ENCODE data around the gene SHISA5.

Gene SHISA5

GRCh38 chr3:48521635-48522034 lies 17.7 kb upstream of the SHISA5 start:
- DNase-seq (ENCODE audit: low spot score): no peak
- Histone ChIP-seq H3K27ac (replicated peaks; ENCODE audit: low read length) (no peak overlapping the region), H3K9ac (ENCODE audit: low read depth, low read length, poor library complexity) (no peak overlapping the region), H3K4me2 (ENCODE audit: insufficient read depth, low read length, poor library complexity, severe bottlenecking) (no peak overlapping the region), H3K4me3 (ENCODE audit: low read length in 2 of 2) (no peak overlapping the region), H2BK12ac (ENCODE audit: low read length) (no peak overlapping the region), H2BK15ac (ENCODE audit: low read length) (no peak overlapping the region), H2AFZ (ENCODE audit: low read length) (no peak overlapping the region), H3K4ac (ENCODE audit: low read length) (no peak overlapping the region), H3K14ac (ENCODE audit: low read length) (no peak overlapping the region), H3K27me3 (ENCODE audit: control insufficient read depth in 3 of 3, insufficient read depth in 3 of 3, low read depth in 1 of 3, low read length in 3 of 3) (no peaks in the 10 kb centered on the region), H4K8ac (ENCODE audit: low read depth, low read length) (no peak overlapping the region), H3K4me1 (ENCODE audit: control insufficient read depth in 2 of 2, insufficient read depth in 1 of 2, low read depth in 1 of 2, low read length in 2 of 2) (no peaks in the 10 kb centered on the region), H4K91ac (ENCODE audit: low read depth, low read length, poor library complexity) (no peak overlapping the region), H3K18ac (ENCODE audit: low read length) (no peak overlapping the region), H3K9me3 (replicated peaks in 1 of 2; ENCODE audit: control insufficient read depth in 2 of 2, insufficient read depth in 1 of 2, low read depth in 1 of 2, low read length in 2 of 2) (no peaks in the 10 kb centered on the region), H2AK5ac (ENCODE audit: low read depth, low read length) (no peak overlapping the region), H3K36me3 (replicated peaks in 1 of 2; ENCODE audit: control insufficient read depth in 2 of 2, insufficient read depth in 2 of 2, low read length in 2 of 2) (peaks cover 12 to 31% of the 10 kb centered on the region in 2 donors), H2BK120ac (ENCODE audit: low read depth, low read length) (no peak overlapping the region), H3K79me1 (ENCODE audit: low read depth, low read length) (no peaks in the 10 kb centered on the region), H2BK5ac (ENCODE audit: low read length) (no peak overlapping the region), H3K23ac (ENCODE audit: low read depth, low read length, poor library complexity) (peak overlapping the region; percentile 14)
- no CpG with 5 or more reads among the region's 6 CpGs for WGBS, 2 donors (ENCODE audit: extremely low coverage in 2 of 2, insufficient read length in 2 of 2, insufficient replicate concordance in 1 of 2)

- Histone ChIP-seq H3K79me1 (ENCODE audit: low read depth, low read length) (no peaks in the 10 kb centered on the region), H2BK15ac (ENCODE audit: low read length) (no peak overlapping the region), H2AFZ (ENCODE audit: low read length) (no peak overlapping the region), H3K27me3 (ENCODE audit: control insufficient read depth in 3 of 3, insufficient read depth in 3 of 3, low read depth in 1 of 3, low read length in 3 of 3) (no peaks in the 10 kb centered on the region), H3K9me3 (replicated peaks in 1 of 2; ENCODE audit: control insufficient read depth in 2 of 2, insufficient read depth in 1 of 2, low read depth in 1 of 2, low read length in 2 of 2) (no peaks in the 10 kb centered on the region), H2BK12ac (ENCODE audit: low read length) (no peak overlapping the region), H3K18ac (ENCODE audit: low read length) (no peak overlapping the region), H3K4me2 (ENCODE audit: insufficient read depth, low read length, poor library complexity, severe bottlenecking) (no peak overlapping the region), H4K8ac (ENCODE audit: low read depth, low read length) (no peak overlapping the region), H2AK5ac (ENCODE audit: low read depth, low read length) (no peak overlapping the region), H3K9ac (ENCODE audit: low read depth, low read length, poor library complexity) (no peak overlapping the region), H3K27ac (replicated peaks; ENCODE audit: low read length) (no peak overlapping the region), H3K36me3 (replicated peaks in 1 of 2; ENCODE audit: control insufficient read depth in 2 of 2, insufficient read depth in 2 of 2, low read length in 2 of 2) (peaks cover 7 to 23% of the 10 kb centered on the region in 2 donors), H4K91ac (ENCODE audit: low read depth, low read length, poor library complexity) (no peak overlapping the region), H3K4me1 (ENCODE audit: control insufficient read depth in 2 of 2, insufficient read depth in 1 of 2, low read depth in 1 of 2, low read length in 2 of 2) (no peaks in the 10 kb centered on the region), H3K14ac (ENCODE audit: low read length) (no peak overlapping the region), H2BK120ac (ENCODE audit: low read depth, low read length) (no peak overlapping the region), H3K4ac (ENCODE audit: low read length) (no peak overlapping the region), H3K4me3 (ENCODE audit: low read length in 2 of 2) (no peak overlapping the region), H3K23ac (ENCODE audit: low read depth, low read length, poor library complexity) (no peak overlapping the region), H2BK5ac (ENCODE audit: low read length) (no peak overlapping the region)
- WGBS, 2 donors (ENCODE audit: extremely low coverage in 2 of 2, insufficient read length in 2 of 2, insufficient replicate concordance in 1 of 2): no CpG with 5 or more reads among the region's 9 CpGs
- DNase-seq (ENCODE audit: low spot score): no peak
These were observed 15.3 kb upstream of the SHISA5 start for GRCh38 chr3:48519277-48519643.

DNA sequence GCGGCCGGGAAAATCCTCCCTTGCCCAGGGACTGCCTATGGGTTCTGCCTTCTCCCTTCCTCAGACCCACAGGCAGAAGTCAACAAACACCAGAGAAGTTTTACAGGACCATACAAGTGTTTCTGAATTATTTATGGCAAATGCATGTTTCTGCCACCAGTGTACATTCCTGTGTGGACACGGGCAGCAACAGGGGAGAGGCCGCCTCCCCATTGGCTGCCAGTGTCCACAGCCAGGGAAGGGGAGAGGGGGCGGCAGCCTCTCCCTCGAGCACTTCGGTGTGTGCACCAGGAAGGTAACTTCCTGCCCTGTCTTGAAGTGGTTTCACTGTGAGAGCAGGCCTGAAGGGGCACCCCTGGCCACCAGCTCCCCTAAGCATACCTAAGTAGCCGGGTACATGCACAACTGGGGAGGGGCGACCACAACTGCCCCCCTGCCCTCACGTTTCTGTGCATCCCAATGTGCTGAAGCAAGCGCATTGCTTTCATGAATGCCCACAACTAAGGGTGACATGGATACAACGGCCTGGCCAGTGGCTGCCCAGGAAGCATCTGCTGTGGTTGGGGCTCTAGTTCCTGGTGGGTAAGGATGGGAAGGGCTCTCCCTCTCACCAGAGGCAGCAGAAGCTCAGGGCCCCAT lies 14.8 kb upstream of the SHISA5 start:
- Histone ChIP-seq H3K14ac (ENCODE audit: low read length) (no peak overlapping the region), H3K23ac (ENCODE audit: low read depth, low read length, poor library complexity) (no peak overlapping the region), H2AFZ (ENCODE audit: low read length) (no peak overlapping the region), H3K27ac (replicated peaks; ENCODE audit: low read length) (no peak overlapping the region), H2BK5ac (ENCODE audit: low read length) (no peak overlapping the region), H2AK5ac (ENCODE audit: low read depth, low read length) (no peak overlapping the region), H2BK15ac (ENCODE audit: low read length) (no peak overlapping the region), H4K8ac (ENCODE audit: low read depth, low read length) (no peak overlapping the region), H3K79me1 (ENCODE audit: low read depth, low read length) (no peaks in the 10 kb centered on the region), H3K4me1 (ENCODE audit: control insufficient read depth in 2 of 2, insufficient read depth in 1 of 2, low read depth in 1 of 2, low read length in 2 of 2) (no peaks in the 10 kb centered on the region), H2BK12ac (ENCODE audit: low read length) (no peak overlapping the region), H3K9ac (ENCODE audit: low read depth, low read length, poor library complexity) (no peak overlapping the region), H3K4ac (ENCODE audit: low read length) (no peak overlapping the region), H3K18ac (ENCODE audit: low read length) (no peak overlapping the region), H3K9me3 (replicated peaks in 1 of 2; ENCODE audit: control insufficient read depth in 2 of 2, insufficient read depth in 1 of 2, low read depth in 1 of 2, low read length in 2 of 2) (no peaks in the 10 kb centered on the region), H4K91ac (ENCODE audit: low read depth, low read length, poor library complexity) (no peak overlapping the region), H2BK120ac (ENCODE audit: low read depth, low read length) (no peak overlapping the region), H3K27me3 (ENCODE audit: control insufficient read depth in 3 of 3, insufficient read depth in 3 of 3, low read depth in 1 of 3, low read length in 3 of 3) (no peaks in the 10 kb centered on the region), H3K4me3 (ENCODE audit: low read length in 2 of 2) (no peak overlapping the region), H3K4me2 (ENCODE audit: insufficient read depth, low read length, poor library complexity, severe bottlenecking) (no peak overlapping the region), H3K36me3 (replicated peaks in 1 of 2; ENCODE audit: control insufficient read depth in 2 of 2, insufficient read depth in 2 of 2, low read length in 2 of 2) (peaks cover 7 to 21% of the 10 kb centered on the region in 2 donors)
- DNase-seq (ENCODE audit: low spot score): no peak
- no CpG with 5 or more reads among the region's 12 CpGs for WGBS, 2 donors (ENCODE audit: extremely low coverage in 2 of 2, insufficient read length in 2 of 2, insufficient replicate concordance in 1 of 2)

- H3K27me3 ChIP-seq (ENCODE audit: control insufficient read depth in 3 of 3, insufficient read depth in 3 of 3, low read depth in 1 of 3, low read length in 3 of 3): no peaks in the 10 kb centered on the region
- H3K23ac ChIP-seq (ENCODE audit: low read depth, low read length, poor library complexity): no peak overlapping the region
- no peaks in the 10 kb centered on the region for H3K9me3 ChIP-seq (replicated peaks in 1 of 2; ENCODE audit: control insufficient read depth in 2 of 2, insufficient read depth in 1 of 2, low read depth in 1 of 2, low read length in 2 of 2)
- H4K8ac ChIP-seq (ENCODE audit: low read depth, low read length): no peak overlapping the region
- peaks cover 3 to 14% of the 10 kb centered on the region in 2 donors for H3K36me3 ChIP-seq (replicated peaks in 1 of 2; ENCODE audit: control insufficient read depth in 2 of 2, insufficient read depth in 2 of 2, low read length in 2 of 2)
- H2AFZ ChIP-seq (ENCODE audit: low read length): no peak overlapping the region
- H2BK120ac ChIP-seq (ENCODE audit: low read depth, low read length): no peak overlapping the region
- WGBS, 2 donors (ENCODE audit: extremely low coverage in 2 of 2, insufficient read length in 2 of 2, insufficient replicate concordance in 1 of 2): no CpG with 5 or more reads among the region's 6 CpGs
- H2BK12ac ChIP-seq (ENCODE audit: low read length): no peak overlapping the region
- H3K27ac ChIP-seq (replicated peaks; ENCODE audit: low read length): no peak overlapping the region
- H2BK15ac ChIP-seq (ENCODE audit: low read length): no peak overlapping the region
- no peak overlapping the region for H4K91ac ChIP-seq (ENCODE audit: low read depth, low read length, poor library complexity)
- H3K4me3 ChIP-seq (ENCODE audit: low read length in 2 of 2): no peak overlapping the region
- H3K9ac ChIP-seq (ENCODE audit: low read depth, low read length, poor library complexity): no peak overlapping the region
- H2AK5ac ChIP-seq (ENCODE audit: low read depth, low read length): no peak overlapping the region
- no peaks in the 10 kb centered on the region for H3K4me1 ChIP-seq (ENCODE audit: control insufficient read depth in 2 of 2, insufficient read depth in 1 of 2, low read depth in 1 of 2, low read length in 2 of 2)
- H2BK5ac ChIP-seq (ENCODE audit: low read length): no peak overlapping the region
- H3K79me1 ChIP-seq (ENCODE audit: low read depth, low read length): no peaks in the 10 kb centered on the region
- no peak overlapping the region for H3K14ac ChIP-seq (ENCODE audit: low read length)
- H3K18ac ChIP-seq (ENCODE audit: low read length): no peak overlapping the region
- H3K4ac ChIP-seq (ENCODE audit: low read length): no peak overlapping the region
- DNase-seq (ENCODE audit: low spot score): no peak
- H3K4me2 ChIP-seq (ENCODE audit: insufficient read depth, low read length, poor library complexity, severe bottlenecking): no peak overlapping the region
These were observed 14.1 kb upstream of the SHISA5 start for GRCh38 chr3:48518069-48518468.
